Activated T-cell treated with anti-CD3 and anti-CD28 coated beads, Interleukin-2, amount 50 U/mL, for 72 hours (primary cell): ENCODE results near the gene ATF4. TPM values are rescaled to one million over a fixed set of nuclear protein-coding genes. Genes with fewer than 3 reads are reported as not detected.

Experiments
- ATAC-seq, 2 donors: fragments of 150-1000 bp; cut with Tn5 transposase; replicated peaks in 1 of 2; 2 replicates each; pipeline ENCODE4 v1.10.0; 2021; ENCODE audit warnings: moderate library complexity in 2 of 2, mild to moderate bottlenecking in 1 of 2
- DNase-seq, 2 donors: peaks; one replicate each; pipeline ENCODE4 v3.0.0; 2021 to 2022; ENCODE audit warnings: mixed read lengths in 1 of 2
- H3K27ac Mint-ChIP-seq: one replicate; pipeline ENCODE4 v1.8.0; 2022; ENCODE audit warnings: mild to moderate bottlenecking, moderate library complexity, mixed read lengths
- H3K27me3 Mint-ChIP-seq: one replicate; pipeline ENCODE4 v1.8.0; 2022; ENCODE audit warnings: low read depth, mixed read lengths
- H3K36me3 Mint-ChIP-seq, 2 donors: one replicate each; pipeline ENCODE4 v1.8.0; 2022; ENCODE audit warnings: mixed read lengths in 2 of 2, mild to moderate bottlenecking in 1 of 2; ENCODE audit not compliant: insufficient read depth in 2 of 2
- H3K4me1 Mint-ChIP-seq: one replicate; pipeline ENCODE4 v1.8.0; 2022; ENCODE audit warnings: low read depth, mixed read lengths
- H3K4me3 Mint-ChIP-seq, 2 donors: one replicate each; pipeline ENCODE4 v1.8.0; 2022; ENCODE audit warnings: mild to moderate bottlenecking in 2 of 2, mixed read lengths in 2 of 2, moderate library complexity in 2 of 2
- H3K9me3 Mint-ChIP-seq, 2 donors: one replicate each; pipeline ENCODE4 v1.8.0; 2022; ENCODE audit warnings: mixed read lengths in 2 of 2
- total RNA-seq, 2 donors: library from RNA; stranded (reverse); gene quantifications; one replicate each; pipeline ENCODE4 v1.2.3, GENCODE V29; 2022

ATF4 gene
- total RNA-seq, 2 donors from 2014 or later, result 779 to 836 TPM

DNA sequence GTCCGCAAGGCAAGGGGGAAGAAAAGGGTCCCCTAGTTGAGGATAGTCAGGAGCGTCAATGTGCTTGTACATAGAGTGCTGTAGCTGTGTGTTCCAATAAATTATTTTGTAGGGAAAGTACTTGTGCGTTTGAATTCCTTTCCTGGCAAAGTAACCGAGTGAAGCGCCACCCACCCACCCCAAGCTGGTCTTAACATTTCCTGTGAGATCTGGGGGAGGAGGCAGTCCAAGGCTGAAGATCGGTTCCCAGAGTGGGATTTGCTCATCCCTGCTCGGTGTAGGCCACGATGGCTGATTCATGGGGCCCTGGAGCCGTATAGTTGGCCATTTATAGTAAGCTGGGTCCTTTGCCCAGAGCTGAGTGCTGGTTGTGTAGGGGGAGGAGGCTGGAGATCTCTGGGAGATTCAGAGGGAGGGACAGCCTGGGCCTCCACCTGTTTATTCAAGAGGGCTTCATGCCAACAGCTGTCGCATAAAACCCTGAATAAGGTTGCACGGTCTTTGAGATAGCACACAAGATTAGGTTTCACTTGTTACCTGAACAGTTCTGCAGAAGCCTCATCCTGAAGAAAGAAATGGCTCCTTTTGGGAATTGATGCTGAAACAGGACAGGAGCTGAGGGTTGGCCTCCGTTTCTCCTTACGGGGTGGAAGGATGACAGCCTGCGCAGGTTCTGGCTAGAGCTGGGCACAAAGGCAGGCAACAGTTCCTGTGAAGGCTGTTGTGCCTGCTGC, 2.4 kb downstream of the ATF4 start:
- Mint-ChIP-seq H3K36me3 (peaks cover 30 to 48% of the 10 kb centered on the region in 2 donors), H3K27ac (peak overlapping the region; percentile 99), H3K9me3 (no peaks in the 10 kb centered on the region), H3K4me3 (peak overlapping the region; percentile 90 to 91), H3K27me3 (no peaks in the 10 kb centered on the region), H3K4me1 (peaks cover 71% of the 10 kb centered on the region)
- ATAC-seq (peak; percentile 1), DNase-seq (peak; percentile 38 to 62)

DNA sequence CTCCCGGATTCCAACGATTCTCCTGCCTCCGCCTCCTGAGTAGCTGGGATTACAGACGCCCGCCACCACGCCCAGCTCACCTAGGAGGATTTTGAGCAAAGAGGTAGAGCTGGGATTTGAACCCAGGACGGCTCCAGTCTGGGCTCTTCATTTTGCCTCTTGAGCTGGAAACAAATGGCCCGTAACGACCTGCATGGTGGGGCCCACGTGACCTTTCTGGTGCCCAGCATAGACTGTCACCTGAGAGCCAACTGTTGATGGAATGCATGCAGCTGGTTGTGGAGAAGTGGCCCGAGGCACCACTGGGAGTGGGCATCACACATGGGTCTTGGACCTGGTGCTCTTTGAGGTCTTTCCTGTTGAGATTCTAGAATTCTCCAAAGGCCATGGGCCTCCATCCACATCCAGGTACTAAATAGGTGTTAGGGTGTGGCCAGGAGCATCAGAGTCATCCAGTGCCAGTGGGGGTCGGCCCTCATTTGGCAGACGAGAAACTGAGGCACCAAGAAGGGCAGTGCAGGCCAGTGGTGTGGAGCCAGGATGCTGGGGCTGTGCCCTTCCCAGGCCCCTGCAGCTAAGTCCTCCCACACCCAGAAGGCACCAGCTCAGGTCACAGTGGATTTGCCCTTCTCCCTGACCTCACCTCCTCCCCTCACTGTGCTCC, 3.9 kb downstream of the ATF4 start:
- H3K4me1 Mint-ChIP-seq, result peaks cover 77% of the 10 kb centered on the region
- H3K27ac Mint-ChIP-seq, result peak overlapping the region; percentile 90
- DNase-seq (peak; percentile 29 to 42), ATAC-seq (peak in 1 of 2 donors; percentile 2)
- H3K27me3 Mint-ChIP-seq, result no peaks in the 10 kb centered on the region
- H3K4me3 Mint-ChIP-seq, result peak overlapping the region; percentile 64 to 90
- peaks cover 30 to 48% of the 10 kb centered on the region in 2 donors for H3K36me3 Mint-ChIP-seq
- H3K9me3 Mint-ChIP-seq, result no peaks in the 10 kb centered on the region

DNA sequence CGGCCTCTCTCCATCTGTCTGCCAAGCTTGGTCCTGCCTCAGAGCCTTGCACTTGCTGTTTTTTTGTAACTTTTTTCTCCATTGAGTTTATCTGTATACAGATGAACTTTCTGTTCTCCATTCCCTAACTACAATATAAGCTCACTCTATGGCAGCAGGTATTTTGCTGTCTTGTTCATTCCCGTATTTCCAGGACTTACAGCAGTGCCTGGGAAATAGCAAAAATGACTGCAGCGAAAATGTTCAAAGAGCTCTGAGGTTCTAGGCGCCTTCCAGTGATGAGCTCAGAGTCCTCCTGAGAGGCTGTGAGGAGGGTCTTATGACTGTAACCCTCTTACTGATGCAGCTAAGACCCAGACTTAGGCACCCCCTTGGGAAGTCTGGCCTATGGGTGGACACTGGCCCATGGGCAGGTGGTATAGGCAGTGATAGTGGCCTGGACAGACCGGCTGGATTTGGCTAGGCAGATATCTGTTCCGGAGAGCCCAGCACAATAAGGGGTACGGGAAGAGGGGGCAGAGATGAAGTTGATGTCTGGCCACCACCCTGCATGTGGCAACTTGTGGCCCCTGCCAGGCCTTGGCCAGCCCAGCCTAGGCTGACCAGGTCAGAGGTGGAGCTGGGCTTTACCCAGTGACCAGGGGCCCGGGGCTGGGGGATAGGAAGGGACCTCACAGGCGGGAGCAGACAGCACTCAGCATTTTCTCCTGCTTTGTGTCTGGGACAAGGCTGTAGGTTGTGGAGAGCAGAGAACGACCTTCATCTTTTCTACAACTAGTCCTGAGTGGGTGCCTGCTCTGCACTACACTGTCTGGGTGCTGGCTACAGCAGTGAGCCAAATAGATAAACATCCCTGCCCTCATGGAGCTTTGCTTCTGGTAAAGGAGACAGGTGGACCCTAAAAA, 4.6 kb downstream of the ATF4 start:
- ATAC-seq, result peak in 1 of 2 donors; percentile 9
- DNase-seq, result peak in 1 of 2 donors; percentile 23
- H3K4me3 Mint-ChIP-seq, result peak overlapping the region; percentile 7 to 64
- H3K4me1 Mint-ChIP-seq, result peaks cover 84% of the 10 kb centered on the region
- no peaks in the 10 kb centered on the region for H3K27me3 Mint-ChIP-seq
- no peaks in the 10 kb centered on the region for H3K9me3 Mint-ChIP-seq
- peak overlapping the region; percentile 90 for H3K27ac Mint-ChIP-seq
- peaks cover 30 to 51% of the 10 kb centered on the region in 2 donors for H3K36me3 Mint-ChIP-seq

DNA sequence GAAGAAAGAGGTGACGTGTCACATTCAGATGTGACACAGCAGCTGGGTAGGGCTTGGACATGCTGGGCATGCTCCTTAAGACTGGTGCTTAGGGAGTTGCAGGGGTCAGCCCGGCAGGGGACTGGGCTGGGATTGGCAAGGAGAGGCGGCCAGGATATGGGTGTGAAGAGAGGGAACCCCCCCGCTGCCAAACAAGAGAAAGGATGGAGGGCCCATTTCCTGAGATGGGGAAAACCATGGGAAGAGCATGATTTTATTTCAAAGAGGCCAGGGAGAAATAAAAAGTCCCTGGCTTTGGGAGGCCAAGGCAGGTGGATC, 5.3 kb downstream of the ATF4 start:
- peak in 1 of 2 donors; percentile 4 for ATAC-seq
- peaks cover 90% of the 10 kb centered on the region for H3K4me1 Mint-ChIP-seq
- H3K9me3 Mint-ChIP-seq, result no peaks in the 10 kb centered on the region
- H3K36me3 Mint-ChIP-seq, result peaks cover 28 to 51% of the 10 kb centered on the region in 2 donors
- DNase-seq, result no peak
- H3K27ac Mint-ChIP-seq, result peak overlapping the region; percentile 90
- no peaks in the 10 kb centered on the region for H3K27me3 Mint-ChIP-seq
- H3K4me3 Mint-ChIP-seq, result peak overlapping the region; percentile 28 to 29

DNA sequence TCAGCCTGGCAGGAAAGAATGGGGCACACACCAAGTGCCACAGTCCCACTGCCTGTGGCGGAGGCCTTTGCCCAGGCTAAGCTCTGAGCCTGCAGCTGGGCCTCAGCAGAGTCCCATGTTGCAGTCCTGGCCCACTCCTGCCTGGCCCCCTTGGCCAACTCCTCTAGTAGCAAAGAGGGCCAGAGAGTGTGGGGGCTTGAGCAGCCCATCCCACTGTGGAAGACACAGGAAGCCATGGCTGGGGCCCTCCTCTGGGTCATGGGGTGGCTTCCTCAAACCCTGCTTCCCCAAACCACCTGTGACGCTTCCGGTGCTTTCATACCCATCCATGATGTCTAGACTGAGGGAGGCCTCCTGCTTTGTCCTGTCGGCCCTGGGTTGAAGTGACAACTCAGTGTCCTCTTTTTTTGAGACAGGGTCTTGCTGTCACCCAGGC, 6.4 kb downstream of the ATF4 start:
- Mint-ChIP-seq H3K36me3 (peaks cover 20 to 45% of the 10 kb centered on the region in 2 donors), H3K27ac (peak overlapping the region; percentile 59), H3K4me3 (peak overlapping the region in 1 of 2 donors; percentile 25), H3K9me3 (no peaks in the 10 kb centered on the region), H3K4me1 (peaks cover 98% of the 10 kb centered on the region), H3K27me3 (no peaks in the 10 kb centered on the region)
- peak; percentile 34 to 36 for DNase-seq
- ATAC-seq, result peak; percentile 10 to 13

DNA sequence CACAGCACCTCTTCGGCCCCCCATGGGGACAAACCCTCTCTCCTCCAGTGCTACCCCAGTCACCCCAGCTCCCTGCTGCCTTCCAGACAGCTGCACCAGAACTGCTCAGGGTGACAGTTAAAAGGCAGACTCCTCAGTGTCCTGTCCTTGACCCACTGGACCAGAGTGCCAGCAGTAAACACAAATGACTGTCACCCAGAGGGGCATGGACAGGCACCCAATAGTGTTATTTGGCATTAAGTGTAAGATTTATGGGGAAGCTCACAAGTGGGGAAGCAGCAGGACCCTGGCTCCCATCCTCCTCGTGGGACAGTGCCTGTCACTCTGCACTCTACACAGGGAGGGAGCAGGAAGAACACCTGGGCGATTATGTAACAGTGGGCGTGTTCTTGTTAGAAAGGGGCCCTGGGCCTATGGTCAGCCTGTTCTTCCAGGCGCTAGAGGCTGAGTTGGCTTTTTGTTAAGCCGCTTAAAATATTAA, 7.2 kb downstream of the ATF4 start:
- ATAC-seq (no peak), DNase-seq (no peak)
- H3K4me3 Mint-ChIP-seq, result peak overlapping the region; percentile 40 to 90
- H3K27me3 Mint-ChIP-seq, result no peaks in the 10 kb centered on the region
- peaks cover 94% of the 10 kb centered on the region for H3K4me1 Mint-ChIP-seq
- peaks cover 12 to 38% of the 10 kb centered on the region in 2 donors for H3K36me3 Mint-ChIP-seq
- no peaks in the 10 kb centered on the region for H3K9me3 Mint-ChIP-seq
- H3K27ac Mint-ChIP-seq, result peak overlapping the region; percentile 91

DNA sequence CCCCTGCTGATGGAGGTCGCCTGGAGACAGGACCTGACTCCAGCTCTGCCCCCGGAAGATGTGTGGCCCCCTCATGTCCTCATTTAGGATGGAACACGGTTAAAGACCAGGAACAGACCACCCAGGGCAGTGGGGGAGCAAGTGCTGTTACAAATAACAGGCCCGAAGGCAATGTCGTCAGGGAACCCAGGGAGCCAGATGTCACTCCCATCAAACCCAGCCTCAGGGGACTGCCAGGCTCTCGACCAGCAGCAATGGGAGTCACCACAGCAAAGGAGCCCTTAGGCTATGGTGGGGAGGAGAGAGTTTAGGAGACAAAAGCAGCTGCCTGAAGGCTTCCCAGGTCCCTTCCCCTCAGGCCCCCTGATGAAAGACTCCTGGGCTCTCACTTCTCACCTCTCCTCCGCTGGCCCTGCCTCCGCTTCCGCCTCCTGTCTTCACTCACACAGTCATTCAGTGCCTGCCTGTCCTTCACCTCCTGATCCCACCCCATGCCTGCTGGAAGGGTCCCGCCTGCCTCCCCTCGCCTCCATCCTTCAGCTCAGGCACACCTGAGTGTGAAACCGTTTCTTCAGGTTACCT, 7.8 kb downstream of the ATF4 start:
- ATAC-seq (no peak), DNase-seq (peak in 1 of 2 donors; percentile 16)
- H3K27me3 Mint-ChIP-seq, result no peaks in the 10 kb centered on the region
- peaks cover 9 to 31% of the 10 kb centered on the region in 2 donors for H3K36me3 Mint-ChIP-seq
- peak overlapping the region; percentile 79 for H3K27ac Mint-ChIP-seq
- peak overlapping the region; percentile 81 to 90 for H3K4me3 Mint-ChIP-seq
- no peaks in the 10 kb centered on the region for H3K9me3 Mint-ChIP-seq
- H3K4me1 Mint-ChIP-seq, result peaks cover 88% of the 10 kb centered on the region

DNA sequence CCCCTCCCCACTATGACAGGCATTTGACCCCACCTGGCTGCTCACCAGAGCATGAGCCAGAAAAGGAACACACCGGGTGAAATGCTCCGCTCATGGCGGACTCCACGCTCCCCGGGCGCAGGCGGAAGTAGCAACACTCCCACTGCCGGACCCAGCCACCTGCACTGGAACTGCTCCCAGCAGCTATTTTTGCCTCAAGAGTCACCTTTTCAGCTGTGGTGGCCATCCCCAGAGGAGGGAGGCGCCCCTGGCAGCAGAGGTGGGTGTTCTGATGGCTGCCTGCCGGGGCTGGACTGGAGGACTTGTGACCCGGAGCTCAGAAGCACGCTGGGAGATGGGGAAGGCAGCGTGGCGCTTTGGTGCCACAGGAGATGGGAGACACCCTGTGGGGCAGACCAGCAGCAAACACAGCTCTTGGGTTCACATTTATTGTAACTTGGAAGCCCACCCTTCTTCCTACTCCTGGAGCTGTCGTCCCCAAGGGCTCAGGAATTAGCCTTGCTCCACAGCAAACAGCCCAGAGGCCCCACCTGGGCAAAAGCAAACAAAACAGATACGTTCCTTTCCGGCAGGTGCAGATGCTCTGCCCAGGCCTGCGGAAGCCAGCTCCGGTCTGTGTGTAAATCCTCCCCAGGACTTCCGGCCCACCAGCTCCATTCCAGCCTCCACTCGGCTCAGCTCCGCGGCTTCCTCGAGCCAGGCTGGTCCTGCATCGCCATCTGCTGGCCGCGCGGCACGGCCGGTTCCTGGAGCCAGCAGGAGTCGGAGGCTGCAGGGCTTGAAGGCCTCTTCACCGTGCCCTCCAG, 8.5 kb downstream of the ATF4 start:
- DNase-seq (peak; percentile 89 to 93), ATAC-seq (peak; percentile 14 to 44)
- Mint-ChIP-seq H3K9me3 (no peaks in the 10 kb centered on the region), H3K27me3 (no peaks in the 10 kb centered on the region), H3K36me3 (peaks cover 6 to 28% of the 10 kb centered on the region in 2 donors), H3K27ac (peak overlapping the region; percentile 79), H3K4me3 (peak overlapping the region; percentile 81 to 90), H3K4me1 (peaks cover 83% of the 10 kb centered on the region)

DNA sequence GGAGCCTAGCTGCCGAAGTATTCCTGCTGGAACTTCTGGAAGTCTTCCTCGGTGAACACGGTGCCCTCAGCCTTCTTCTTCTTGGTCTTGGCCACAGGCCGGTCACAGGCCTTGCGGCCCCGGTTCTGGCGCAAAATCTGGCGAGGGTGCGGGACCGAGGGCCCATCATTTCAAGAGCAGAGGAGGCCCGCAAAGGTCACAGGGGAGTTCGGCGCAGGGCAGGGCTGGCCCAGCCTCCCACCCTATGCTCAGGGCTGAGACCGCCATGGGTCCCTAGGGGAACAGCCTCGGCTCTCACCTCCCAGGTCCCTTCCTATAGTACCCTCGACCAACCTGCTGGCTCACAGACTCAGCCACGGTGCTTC, 9.1 kb downstream of the ATF4 start:
- H3K27ac Mint-ChIP-seq, result peak overlapping the region; percentile 79
- H3K4me1 Mint-ChIP-seq, result peaks cover 80% of the 10 kb centered on the region
- no peak for DNase-seq
- H3K4me3 Mint-ChIP-seq, result peak overlapping the region; percentile 81 to 90
- H3K27me3 Mint-ChIP-seq, result no peaks in the 10 kb centered on the region
- ATAC-seq, result no peak
- peaks cover 3 to 23% of the 10 kb centered on the region in 2 donors for H3K36me3 Mint-ChIP-seq
- no peaks in the 10 kb centered on the region for H3K9me3 Mint-ChIP-seq

DNA sequence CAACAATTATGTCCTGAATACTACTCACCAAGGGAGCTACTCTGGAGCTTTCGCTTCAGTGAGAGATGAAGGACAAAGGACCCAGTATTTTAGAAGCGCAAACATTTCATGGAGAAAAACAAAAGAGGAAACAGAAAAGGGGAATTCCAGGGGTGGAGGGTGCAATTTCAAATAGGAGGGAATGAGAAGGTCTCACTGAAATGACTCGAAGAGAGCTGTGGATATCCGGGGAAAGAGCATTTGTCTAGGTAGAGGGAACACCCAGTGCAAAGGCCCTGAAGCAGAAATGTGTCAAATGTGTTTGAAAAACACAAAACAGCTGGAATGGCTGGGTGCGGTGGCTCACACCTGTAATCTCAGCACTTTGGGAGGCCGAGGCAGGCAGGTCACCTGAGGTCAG, 9.8 kb downstream of the ATF4 start:
- no peak for DNase-seq
- Mint-ChIP-seq H3K27ac (peak overlapping the region; percentile 2), H3K9me3 (no peaks in the 10 kb centered on the region), H3K36me3 (peaks cover 0 to 18% of the 10 kb centered on the region in 2 donors), H3K27me3 (no peaks in the 10 kb centered on the region), H3K4me3 (peak overlapping the region; percentile 81 to 90), H3K4me1 (peaks cover 76% of the 10 kb centered on the region)
- no peak for ATAC-seq

DNA sequence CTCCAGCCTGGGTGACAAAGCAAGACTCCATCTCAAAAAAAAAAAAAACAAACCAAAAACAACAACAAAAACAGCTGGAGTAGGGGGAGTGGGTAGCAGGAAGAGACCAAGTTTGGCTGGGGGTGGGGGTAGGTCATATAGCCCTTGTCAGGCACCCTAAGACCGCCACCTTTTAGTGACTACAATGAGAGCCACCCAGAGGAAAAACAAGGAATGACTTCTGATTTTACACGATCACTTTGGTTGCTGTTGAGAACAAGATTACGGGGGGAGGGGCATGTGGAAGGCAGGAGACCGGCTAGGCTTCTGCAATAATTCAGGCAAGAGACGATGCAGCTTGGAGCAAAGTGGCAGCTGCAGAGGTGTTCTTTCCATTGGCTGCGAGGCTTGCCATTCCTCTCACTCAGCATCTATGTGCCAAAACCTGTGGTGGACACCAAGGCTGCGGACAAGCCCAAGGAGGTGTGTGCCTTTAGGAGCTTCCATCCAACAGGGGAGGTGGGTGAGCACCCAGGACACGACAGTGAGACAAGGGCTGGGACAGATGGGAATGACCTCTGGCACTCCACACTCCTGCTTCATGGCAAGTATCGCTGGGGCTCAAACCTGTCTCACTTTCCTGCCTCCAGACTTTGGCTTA, 10.4 kb downstream of the ATF4 start:
- Mint-ChIP-seq H3K27ac (peak overlapping the region; percentile 2), H3K36me3 (peaks cover 0 to 15% of the 10 kb centered on the region in 2 donors), H3K4me1 (peaks cover 69% of the 10 kb centered on the region), H3K9me3 (no peaks in the 10 kb centered on the region), H3K27me3 (no peaks in the 10 kb centered on the region), H3K4me3 (peak overlapping the region; percentile 90 to 98)
- DNase-seq (peak in 1 of 2 donors; percentile 18), ATAC-seq (no peak)
